Bronchial smooth muscle cell (primary cell): ENCODE data around the gene SMU1. TPM values are rescaled to one million over a fixed set of nuclear protein-coding genes. Genes with fewer than 3 reads are reported as not detected.

Source experiments
- total RNA-seq: library from RNA; depleted of rRNA; stranded (reverse); fragments of >200 nt; gene quantifications from 2 replicates; pipeline ENCODE4 v1.2.1, GENCODE V29; 2014

Gene SMU1
- total RNA-seq = 33.1 and 37.5 TPM in 2 replicates

DNA sequence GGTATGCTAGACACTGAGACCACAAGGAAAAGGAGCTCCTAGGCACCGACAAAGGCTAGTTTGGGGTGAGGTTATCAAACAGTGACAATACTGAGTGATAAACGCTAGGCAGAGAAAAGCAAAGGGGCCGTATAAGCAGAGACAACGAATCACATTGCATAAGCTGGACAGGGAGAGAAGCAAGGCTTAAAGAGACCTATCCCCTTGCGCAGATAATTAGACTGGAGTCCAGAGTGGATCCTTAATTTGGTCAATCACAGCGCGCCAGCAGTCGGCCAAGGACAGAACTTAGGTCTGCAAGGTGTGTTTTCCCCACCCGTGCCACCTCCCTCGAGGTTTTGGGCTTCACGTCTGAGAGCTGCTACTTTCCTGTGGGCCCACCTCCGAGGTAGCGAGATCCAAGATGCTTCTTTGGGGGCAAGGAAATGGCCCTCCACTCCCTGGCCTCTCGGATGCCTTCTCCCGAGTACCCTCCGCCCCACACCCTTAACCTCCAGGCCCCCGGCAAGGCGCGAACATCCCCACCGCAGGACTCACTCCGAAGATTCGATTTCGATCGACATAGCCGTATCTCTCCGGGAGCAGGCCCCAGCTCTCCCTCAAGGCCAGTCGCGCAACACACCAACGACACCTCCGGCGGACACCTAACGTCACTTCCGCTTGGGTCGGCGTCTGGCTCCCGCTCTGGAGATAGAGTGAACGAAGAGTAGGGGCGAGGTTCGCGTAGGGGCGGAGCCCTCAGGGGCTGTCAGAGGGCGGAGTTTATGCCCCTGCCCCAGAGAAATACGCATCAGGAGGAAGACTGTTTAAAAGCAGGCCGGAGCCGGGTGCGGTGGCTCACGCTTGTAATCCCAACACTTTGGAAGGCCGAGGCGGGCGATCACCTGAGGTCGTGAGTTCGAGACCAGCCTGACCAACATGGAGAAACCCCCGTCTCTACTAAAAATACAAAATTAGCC is at the start of gene SMU1:
Gene SMU1 (minus strand): TSS at position 629 of the 959 bp plus-strand sequence. CDS start 66 bp downstream, at position 563.

DNA sequence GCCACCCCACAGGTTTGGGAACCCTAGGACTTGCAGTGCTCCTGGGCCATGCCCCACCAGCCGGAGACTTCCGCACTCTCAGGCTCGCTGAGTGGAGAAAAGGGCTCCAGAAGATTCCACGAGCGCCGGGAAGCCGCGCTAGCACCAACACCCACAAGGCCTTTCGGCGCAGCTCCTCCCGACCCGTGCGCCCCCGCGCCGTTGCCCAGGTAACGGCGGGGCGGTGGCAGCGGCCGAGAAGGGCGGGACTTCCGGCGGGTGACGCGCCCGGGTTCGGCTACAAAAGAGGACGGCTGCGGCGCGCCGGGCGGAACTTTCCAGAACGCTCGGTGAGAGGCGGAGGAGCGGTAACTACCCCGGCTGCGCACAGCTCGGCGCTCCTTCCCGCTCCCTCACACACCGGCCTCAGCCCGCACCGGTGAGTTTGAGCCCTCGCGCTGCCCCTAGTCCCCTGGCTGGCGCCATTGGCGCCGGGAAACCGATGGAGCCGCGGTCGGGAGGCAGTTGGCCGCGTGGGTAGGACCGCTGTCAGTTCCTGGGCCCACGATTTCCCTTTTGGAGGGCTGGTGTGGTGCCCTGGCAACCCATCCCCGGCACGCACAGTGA is 51.4 kb downstream of the SMU1 start, which contains the start of gene DNAJA1:
Gene DNAJA1 (plus strand): TSS at position 308 of the 606 bp plus-strand sequence. CDS start 1,212 bp downstream, outside the sequence.

Other genes starting within 250 kb of the SMU1 start
- 34.3 and 37.7 TPM in 2 replicates for gene APTX, start 75.0 kb downstream of the SMU1 start, total RNA-seq
- gene DNAJA1, start 51.4 kb downstream of the SMU1 start, total RNA-seq = 124 and 135 TPM in 2 replicates
- gene B4GALT1, start 90.7 kb upstream of the SMU1 start, total RNA-seq = 12.5 and 19.9 TPM in 2 replicates
- gene SPINK4, start 163.5 kb upstream of the SMU1 start, total RNA-seq = 0.95 TPM in 1 of 2 replicates, not detected in the other
- gene BAG1, start 188.0 kb upstream of the SMU1 start, total RNA-seq = 15.5 and 23.3 TPM in 2 replicates
- gene CHMP5, start 188.4 kb upstream of the SMU1 start, total RNA-seq = 117 and 152 TPM in 2 replicates
- 22.2 and 23.9 TPM in 2 replicates for gene NFX1, start 213.8 kb upstream of the SMU1 start, total RNA-seq